ENCODE data around the gene MYO1D. TPM values are rescaled to one million over a fixed set of nuclear protein-coding genes. Genes with fewer than 3 reads are reported as not detected.

The MYO1D gene
- total and polyA plus RNA-seq, 2 of the 13 experiments (the other 11 are each of a cell fraction or from before 2014, with no cell fraction given) = 13.2 to 17.3 TPM

- WGBS (ENCODE audit: low lambda C conversion rate) = 98% methylated on average over 2 of the region's 2 CpGs
- POLR2A ChIA-PET = no interaction called here
- peaks cover 3% of the 10 kb centered on the region for H3K79me2 ChIP-seq (ENCODE audit: insufficient read depth, low read length)
Observed at GRCh38 chr17:32831627-32832243, 45.2 kb downstream of the MYO1D start.

More at GRCh38 chr17:32831627-32832243, 45.2 kb downstream of the MYO1D start:
- Histone ChIP-seq H4K20me1 (ENCODE audit: insufficient read depth, low read length) (no peaks in the 10 kb centered on the region), H3K4me1 (ENCODE audit: insufficient read depth, low read length) (peaks cover 37% of the 10 kb centered on the region), H3K36me3 (replicated peaks in 1 of 2; ENCODE audit: control insufficient read depth in 1 of 2, insufficient read depth in 2 of 2, low read length in 2 of 2) (no peaks in the 10 kb centered on the region), H3K27ac (ENCODE audit: extremely low read length, insufficient read depth, low read length) (no peak overlapping the region), H3K4me2 (ENCODE audit: low read depth, low read length) (no peak overlapping the region), H3K4me3 (replicated peaks in 1 of 3; ENCODE audit: insufficient read depth in 1 of 3, low read depth in 2 of 3, low read length in 3 of 3) (no peak overlapping the region), H3K9me3 (ENCODE audit: low read length) (no peaks in the 10 kb centered on the region), H3K27me3 (ENCODE audit: control insufficient read depth in 1 of 2, insufficient read depth in 2 of 2, low read length in 2 of 2) (no peaks in the 10 kb centered on the region), H2AFZ (ENCODE audit: low read length) (no peak overlapping the region), H3K9ac (ENCODE audit: insufficient read depth, low read depth, low read length) (no peak overlapping the region)
- CTCF ChIA-PET (ENCODE audit: low intra/inter-chr PET ratio, low total read pairs) = no interaction called here
- FAIRE-seq (no peak), DNase-seq (ENCODE audit: low spot score) (no peak), ATAC-seq (no peak)
- in situ Hi-C loops (cut with HindIII; ENCODE audit: extremely low pct_ligation_motif_present, low pct_unique_long_range_greater_than_20kb) (no loop called here), intact Hi-C loops (cut with micrococcal nuclease; ENCODE audit: unreplicated experiment) (no loop called here)
- no peak for TF ChIP-seq CREM (IDR thresholded peaks at IDR 0.05)
- no peak for TF ChIP-seq CREM (CRISPR knock-in tag; IDR thresholded peaks at IDR 0.05)
- no peak for TF ChIP-seq SNAI1 (CRISPR knock-in tag; IDR thresholded peaks at IDR 0.05; ENCODE audit: borderline replicate concordance)
- no peak for TF ChIP-seq ZNF160 (CRISPR knock-in tag; IDR thresholded peaks at IDR 0.05)
- no peak for TF ChIP-seq ERF (CRISPR knock-in tag; IDR thresholded peaks at IDR 0.05)
- TF ChIP-seq, protein P1, sequence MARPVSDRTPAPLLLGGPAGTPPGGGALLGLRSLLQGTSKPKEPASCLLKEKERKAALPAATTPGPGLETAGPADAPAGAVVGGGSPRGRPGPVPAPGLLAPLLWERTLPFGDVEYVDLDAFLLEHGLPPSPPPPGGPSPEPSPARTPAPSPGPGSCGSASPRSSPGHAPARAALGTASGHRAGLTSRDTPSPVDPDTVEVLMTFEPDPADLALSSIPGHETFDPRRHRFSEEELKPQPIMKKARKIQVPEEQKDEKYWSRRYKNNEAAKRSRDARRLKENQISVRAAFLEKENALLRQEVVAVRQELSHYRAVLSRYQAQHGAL (CRISPR knock-in tag; IDR thresholded peaks at IDR 0.05; ENCODE audit: not compliant biosample characterization) = no peak
- no peak for TF ChIP-seq ZHX2 (IDR thresholded peaks at IDR 0.05; ENCODE audit: low read depth)
- TF ChIP-seq ZHX2 (CRISPR knock-in tag; IDR thresholded peaks at IDR 0.05; ENCODE audit: borderline replicate concordance) = no peak
- TF ChIP-seq ZNF891 (CRISPR knock-in tag; IDR thresholded peaks at IDR 0.05) = no peak
- no TSS peak for BruUV-seq (replicated peaks)

Measured in HepG2 (cell line).